Ecto neural progenitor cell (in vitro differentiated cells): ENCODE results near the gene PRR7.

Source experiments
- DNase-seq: peaks from one replicate; pipeline ENCODE4 v3.0.0-alpha.2; 2018; ENCODE audit warnings: low spot score

The PRR7 gene

DNA sequence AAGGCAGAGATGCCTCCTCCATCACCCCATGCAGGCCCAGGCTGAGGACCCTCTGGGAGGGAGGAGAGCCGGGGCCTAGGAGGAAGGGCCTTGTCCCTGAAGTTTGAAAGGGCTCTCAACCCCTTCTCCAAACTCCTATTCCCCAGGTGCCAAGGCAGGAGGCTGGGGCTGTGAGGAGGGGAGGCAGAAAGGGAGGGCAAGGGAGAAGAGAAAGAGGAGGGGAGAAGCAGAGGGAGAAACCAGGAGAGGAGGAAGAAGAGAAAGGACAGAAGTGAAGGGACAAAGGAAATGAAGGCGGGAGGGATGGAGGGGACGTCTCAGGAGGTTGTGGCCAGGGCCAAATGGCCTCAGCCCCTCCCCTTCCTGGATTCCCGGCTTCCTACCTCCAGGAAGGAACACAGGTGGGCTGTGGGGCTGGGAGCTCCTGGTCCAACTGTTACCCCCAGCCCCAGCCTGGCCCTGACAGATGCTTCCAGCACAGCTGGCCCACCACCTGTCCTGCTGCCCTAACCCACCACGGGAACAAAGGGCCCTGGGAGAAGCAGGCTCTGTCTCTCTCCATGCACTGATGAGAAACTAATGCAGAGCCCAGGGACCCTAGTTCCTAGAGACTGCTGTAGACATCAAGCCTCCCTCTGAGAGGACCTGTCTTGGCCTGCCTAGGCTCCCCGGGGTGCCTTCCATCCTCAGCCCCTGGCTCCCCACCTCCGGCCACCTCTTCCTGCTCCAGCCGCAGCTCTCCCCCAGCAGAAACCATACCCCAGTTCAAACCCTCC, 23.3 kb downstream of the PRR7 start:
- DNase-seq: no peak

DNA sequence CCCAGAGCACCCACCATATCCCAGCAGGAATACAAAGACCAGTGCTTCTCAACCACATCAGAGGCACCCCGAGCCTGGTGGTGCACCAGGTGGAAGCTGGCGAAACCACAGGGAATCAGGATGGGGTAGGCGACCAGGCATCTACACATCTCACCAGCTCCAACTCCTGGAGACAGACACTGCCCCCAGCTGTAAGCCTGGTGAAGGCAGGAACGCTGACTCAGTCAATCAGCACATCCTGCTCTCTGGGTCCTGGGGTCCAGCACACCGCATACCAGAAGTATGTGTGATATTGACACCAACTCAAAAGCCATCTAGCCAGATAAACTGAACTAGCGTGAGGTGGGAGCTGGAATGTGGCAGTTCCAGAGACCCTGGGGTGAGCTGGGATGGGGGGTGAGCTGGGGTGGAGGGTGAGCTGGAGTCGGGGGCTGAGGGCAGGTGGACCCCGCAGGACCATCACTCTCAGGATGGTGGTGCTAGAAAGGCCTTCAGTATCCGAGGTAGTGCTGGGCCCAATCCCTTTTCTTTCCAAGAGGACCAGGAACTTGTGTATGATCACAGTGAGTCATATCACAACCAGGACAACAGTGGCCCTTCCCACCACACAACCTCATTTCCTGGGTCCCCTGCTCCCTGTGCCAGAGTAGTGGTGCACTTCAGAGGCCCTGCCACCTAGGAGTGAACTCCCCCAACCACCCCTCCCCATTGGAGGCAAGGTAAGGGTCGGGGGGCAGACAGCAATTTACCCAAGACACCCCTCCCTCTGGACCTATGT, 24.3 kb downstream of the PRR7 start:
- DNase-seq: no peak

DNA sequence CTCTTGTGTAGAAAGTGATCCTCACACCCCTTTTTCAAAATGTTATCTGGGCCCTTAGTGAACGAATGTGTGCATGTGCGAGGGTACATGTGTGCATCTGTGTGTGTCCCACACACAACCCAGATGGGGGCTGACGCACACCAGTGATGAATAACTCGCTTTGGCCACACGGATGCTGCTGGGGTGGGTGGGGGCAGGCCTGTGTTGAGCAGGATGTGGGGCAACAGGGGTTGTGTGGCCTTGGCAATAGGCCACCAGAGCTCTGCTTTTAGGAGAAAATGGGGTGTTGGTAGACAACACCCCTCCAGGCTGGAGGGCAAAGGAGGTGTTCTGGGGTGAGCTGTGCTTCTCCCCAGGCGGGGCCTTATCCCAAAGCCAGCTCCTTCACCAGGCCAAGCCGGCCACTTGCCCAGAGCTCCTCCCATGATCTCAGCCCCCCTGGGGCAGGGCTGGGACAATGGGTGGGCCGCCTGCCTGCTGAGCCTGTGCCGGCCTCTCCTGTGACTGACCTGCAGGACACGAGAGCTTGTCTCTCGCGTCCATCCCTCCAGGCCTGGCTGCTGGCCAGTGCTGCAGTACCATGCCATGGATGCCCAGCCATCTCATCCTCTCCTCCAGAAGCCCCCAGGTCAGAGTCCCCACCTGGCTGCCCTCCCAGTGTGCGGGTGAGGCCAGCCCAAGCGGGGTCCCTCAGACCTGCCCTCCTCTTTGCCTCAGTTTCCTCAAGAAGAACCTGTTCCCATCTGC, 25.2 kb downstream of the PRR7 start:
- DNase-seq: peak; percentile 58

DNA sequence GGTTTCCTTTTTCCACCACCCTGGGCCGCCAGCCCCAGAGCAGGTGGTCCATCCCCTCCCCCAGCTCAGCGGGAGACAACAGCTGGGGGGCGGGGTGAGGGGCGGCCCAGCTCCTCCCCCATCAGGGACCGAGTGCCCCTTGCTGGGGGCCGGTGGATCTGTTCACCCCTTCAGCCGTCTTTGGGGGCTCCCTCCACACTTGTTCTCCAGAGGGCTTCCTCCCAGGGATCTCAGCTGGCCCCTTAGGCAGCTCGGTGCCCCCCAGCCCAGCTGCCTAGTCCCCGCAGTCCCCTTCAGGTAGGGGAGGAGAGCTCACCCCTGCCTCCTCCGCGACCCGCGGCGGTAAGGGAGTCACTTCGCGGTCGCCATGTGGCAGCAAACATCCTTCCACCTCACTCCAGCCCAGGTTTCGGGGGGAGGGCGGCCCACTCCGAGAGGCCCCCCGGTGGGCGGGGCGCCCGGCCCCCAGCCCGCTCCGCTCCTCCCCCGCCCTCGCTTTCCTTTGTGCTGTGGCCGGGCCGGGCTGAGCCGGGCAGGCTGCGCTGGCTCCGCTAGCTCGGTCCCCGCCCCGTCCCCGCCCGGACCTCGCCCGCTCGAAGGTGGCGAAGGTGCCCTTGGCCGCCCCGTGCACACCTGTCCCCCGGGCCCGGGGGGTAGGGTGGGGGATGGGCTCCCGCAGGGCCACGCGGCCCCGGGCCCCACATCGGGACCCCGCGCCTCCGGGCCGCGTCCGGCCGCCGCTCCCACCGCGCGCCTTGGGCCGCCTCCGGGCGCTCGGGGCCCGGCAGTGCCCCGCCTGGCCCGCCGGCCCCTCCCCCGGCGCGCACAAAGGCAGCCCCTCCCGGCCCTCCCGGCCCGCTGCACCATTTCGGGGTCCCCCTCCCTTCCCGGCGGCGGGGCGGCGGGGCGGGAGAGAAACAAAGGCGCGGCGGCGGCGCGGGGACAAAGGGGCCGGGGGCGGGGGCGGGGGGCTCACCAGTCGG, 26.1 kb downstream of the PRR7 start:
- DNase-seq: peak; percentile 76

DNA sequence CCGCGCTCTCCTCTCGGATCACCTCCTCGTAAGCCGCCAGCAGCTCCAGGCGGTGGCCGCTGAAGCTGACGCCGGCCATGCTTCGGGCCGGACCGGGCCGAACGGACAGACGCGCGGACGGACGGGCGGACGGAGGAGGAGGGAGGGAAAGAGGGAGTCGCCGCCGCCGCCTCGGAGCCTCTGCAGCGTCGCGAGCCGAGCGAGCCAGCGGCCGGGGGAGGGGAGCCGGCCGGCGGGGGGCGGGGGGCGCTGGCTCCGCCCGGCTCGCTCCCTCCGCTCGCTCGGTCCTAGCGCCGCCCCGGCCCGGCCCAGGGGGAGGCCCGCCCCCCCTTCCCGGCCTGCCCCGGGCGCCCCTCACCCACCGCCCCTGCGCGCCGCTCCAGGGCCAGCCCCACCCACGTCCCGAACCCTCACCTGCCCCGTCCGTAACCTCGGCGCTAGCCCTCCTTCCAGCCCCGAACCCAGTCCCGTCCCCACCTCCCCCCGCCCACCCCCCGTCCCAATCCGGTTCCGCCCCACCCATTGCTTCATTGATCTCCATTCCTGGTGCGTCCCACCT, 26.9 kb downstream of the PRR7 start, which contains the start of gene DBN1:
DBN1 (minus strand) TSS at position 192 of the 559 bp plus-strand sequence; CDS start at position 79, 113 bp downstream.
- DNase-seq: peak; percentile 80

DNA sequence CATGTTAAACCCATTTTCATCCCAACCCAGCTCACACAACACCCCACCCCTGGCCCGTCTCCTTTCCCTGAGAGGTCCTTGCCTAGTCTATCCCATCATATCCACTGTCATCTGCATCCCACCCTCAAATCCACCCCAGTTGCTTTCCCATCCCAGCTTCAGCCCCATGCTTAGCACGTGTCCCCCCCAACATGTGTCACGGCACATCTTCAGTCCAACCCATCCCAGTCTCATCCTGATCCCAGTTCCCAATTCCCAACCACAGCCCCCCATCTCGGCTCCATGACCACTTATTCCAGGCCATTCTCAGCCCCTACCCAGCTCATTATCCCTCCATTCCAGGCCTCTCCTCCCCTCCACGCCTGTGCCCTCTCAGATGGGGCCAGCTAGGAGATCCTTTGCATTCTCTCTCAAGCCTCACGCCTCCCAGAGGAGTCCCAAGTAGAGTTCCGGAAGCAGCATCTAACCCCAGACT, 27.4 kb downstream of the PRR7 start:
- DNase-seq: peak; percentile 58

DNA sequence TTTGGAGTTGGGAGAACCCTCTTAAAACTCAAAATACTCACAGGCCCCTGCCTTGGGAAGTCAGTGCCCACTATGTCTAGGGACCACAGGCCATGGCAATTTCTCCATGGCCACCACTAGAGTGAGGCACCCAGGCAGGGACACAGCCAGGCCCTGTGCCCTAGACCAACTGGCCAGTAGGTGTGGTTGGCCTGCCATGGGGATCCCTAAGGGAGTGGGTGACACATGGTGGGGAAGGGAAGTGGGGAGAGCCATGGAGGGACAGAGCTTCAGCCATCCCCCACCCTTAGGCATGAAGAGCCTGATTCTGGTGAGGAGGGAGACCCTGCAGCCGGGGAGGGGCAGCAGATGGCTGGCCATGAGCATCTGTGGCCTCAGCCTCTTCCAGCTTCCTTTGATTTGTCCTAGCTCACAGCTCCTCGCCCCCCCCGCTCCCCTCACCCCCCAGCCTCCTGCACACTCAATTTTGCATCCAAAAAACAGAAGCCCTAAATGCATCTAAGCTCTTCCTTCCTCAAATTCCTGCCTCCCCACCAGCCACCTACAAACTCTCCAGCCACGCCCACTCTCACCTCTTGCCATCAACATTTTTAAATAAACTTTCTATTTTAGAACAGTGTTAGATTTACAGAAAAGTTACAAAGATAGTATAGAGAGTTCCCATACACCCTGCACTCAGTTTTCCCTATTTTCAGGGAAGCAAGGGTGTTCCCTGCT, 28.4 kb downstream of the PRR7 start:
- no peak for DNase-seq

DNA sequence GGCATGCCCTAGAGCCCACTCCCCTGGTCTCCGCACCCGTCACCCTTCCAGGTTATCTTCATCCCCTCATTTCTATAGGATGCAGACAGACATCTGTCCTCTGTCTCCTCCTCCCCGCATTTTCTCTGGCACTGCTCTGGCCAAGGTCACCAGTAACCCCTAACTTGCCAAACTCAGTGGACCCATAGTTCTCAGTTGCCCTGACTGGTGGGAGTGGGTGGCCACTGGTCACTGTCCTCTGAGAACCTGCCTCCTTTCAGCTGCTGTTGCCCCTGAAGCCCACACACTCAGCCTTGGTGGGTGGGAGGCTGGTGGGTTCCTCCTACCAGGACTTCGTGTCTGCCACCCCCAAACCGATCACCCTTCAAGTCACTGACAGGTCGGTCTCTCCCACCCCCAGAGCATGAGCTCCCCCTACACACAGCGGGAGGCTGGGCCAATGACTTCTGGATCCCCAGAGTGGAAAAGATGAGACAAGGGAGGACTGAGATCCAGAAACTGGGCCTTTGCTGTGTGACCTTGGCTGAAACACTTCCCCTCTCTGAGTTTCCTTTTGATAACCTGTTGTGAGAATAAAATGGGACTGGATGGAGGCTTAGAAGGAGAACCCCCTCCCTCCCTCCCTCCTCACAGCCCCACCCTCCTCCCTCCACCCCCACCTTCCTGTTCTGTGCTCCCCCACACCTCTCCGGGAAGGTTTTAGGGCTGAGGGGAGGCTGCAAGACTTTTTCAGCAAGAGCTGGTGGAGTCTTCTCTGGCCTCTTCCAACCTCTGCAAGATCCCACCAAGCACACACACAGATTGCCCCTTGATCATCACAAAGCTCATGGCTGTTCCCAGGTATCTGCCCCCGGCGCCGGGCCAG, 29.2 kb downstream of the PRR7 start:
- DNase-seq: no peak

DNA sequence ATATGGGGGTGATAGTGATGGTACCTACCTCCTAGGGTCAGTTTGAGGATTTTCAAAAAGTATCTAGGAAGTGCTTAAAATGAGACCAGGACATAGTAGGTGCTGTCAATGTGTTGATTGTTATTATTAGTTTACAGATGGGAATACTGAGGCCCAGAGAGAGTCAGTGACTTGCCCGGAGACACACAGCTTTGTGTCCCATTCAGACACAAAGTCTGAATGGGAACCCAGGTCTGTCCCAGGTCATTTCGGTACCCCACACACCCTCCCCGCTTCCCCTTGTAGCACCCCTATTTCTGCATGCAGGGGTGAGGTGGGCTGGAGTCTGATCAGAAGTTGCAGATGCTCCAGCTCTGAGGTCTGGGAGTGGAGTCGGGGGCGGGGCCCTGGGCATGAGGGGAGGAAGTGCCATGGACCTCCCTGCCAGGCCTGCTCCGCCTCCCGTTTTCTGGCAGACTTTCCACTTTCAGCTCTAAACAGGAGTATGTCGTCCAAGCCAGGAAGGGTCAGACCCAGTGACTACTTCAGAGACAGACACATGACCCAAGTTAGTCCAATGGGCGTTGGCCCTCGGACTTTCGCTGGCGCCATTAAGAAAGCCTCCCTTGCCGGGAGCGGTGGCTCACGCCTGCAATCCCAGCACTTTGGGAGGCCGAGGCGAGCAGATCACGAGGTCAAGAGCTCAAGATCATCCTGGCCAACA, 30.1 kb downstream of the PRR7 start:
- no peak for DNase-seq

DNA sequence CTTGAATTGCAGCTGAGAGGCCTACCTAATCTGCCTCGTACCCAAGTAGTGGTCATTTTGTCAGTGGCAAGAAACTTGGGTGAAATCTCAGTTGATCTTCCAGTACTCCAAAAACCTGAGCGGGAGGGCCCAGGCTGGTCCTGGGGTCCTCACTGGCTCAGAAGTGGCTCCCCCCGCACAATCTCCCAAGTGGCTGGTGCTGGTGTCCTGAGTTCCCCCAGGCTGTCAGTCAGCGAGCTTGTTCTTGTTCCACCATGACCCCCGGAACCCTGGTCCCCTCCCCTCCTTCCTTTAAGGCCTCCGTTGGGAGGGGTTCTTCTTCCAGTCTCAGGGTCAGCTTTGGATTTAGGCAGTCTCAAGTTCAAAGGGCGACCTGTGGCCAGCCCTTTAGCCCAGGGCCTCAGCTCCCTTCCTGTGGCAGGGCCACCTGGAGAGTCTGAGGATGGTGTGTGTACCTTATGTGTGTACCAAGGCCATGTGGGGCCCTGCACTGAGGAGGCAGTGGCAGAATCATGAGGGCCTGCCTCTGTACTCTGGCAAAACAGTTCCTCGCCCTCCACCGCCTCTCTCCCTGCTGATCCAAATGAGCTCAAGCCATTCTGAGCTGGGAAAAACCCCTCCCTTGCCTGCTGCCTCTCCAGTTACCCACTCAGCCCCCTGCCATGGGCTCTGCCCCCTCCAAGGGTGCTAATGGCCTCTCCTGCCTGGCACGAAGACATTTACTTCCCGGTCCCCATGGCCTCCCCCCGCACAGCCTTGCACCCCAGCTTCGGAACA, 31.3 kb downstream of the PRR7 start:
- no peak for DNase-seq

DNA sequence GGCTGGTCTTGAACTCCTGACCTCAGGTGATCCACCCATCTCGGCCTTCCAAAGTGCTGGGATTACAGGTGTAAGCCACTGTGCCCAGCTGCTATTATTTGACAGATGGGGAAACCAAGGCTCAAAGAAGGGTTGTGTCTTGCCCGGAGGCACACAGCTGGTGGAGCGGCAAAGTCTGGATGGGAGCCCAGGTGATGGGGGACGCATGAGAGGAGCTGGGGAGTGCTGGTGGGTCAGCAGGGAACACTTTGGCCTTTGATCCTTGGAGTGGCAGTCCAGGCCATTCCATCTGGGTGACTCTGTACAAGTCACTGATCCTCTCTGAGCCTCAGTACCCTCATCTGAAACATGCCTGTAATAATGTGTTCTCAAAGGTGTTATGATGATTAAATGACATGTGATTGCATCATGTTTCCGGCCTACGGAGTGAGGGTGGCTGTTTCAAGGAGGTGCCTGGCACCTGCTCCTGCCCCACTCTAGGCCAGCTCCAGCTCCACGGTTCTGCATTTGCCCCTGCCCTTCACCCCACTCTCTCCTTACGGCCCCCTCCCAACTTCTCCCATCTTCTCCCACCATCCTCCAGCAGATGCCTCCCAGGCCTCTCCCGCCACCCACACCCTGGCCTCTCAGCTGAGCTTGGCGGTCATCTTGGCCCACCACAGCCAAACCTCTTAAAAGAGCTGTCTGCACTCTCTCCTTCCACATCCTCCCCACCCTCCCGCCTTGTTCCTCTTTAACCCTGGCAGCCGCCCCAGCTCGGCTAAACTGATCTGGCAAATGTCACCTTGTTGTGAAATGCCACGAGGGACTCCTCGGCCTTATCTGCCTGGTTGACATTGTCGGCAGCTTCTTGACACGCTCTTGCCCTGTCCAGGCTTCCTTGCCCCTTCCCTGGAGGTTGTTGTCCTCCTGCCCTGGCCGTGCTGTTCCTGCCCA, 32.4 kb downstream of the PRR7 start:
- no peak for DNase-seq

DNA sequence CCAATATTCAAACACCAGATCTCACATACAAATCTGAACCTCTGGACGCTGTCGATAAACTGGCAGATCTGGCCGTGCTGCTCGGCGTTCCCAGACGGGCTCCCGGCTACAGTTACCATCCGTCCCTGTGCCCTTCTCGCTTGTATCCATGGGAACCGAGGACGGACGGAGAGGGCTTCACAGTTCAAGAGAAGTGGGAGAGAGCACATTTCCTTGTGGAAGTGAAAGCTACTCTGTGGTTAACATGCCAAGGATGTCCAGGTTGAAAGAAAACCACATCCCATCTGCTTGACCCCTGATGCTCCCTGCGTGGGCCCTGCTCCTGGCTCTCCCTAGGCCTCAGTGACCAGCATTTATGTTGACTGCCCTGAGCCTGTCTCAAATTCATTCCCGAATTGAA, 33.2 kb downstream of the PRR7 start:
- DNase-seq: no peak

DNA sequence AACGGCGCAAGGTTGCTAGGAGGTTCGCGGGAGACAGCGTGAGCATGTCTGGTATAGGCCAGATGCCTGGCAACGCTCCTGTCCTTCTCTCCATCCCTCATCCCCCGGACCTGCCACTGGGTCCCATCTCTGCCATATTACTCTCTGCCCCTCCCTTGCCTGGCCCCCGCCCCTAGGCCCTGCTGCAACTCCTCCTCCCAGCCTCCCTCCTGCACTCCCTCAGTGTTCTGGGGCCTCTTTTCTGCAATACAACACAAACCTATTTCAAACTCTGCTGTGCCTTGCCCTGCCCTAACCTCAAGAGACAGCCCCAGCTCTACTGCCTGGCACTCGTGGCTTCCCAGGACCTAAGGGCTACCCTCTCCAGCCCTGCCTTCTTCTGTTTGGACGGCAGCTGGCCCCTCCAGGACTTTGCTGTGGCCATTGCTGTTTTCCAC, 35.8 kb downstream of the PRR7 start:
- DNase-seq: no peak

DNA sequence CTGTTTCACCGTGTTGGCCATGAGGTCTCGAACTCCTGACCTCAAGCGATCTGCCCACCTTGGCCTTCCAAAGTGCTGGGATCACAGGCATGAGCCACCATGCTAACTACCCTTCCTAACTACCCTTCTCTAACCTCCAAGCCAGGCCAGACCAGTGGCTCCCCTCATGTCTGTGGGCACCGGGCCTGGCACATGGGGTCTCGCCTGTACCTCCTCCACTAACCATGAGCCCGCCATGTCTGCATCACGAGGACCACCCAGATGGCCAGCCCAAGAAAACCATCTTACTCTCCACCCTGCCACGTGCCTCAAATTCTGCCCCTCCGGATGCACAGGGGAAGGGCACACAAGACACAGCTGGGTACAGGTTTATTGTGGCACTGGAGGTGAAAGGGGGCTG, 36.4 kb downstream of the PRR7 start:
- DNase-seq: no peak

DNA sequence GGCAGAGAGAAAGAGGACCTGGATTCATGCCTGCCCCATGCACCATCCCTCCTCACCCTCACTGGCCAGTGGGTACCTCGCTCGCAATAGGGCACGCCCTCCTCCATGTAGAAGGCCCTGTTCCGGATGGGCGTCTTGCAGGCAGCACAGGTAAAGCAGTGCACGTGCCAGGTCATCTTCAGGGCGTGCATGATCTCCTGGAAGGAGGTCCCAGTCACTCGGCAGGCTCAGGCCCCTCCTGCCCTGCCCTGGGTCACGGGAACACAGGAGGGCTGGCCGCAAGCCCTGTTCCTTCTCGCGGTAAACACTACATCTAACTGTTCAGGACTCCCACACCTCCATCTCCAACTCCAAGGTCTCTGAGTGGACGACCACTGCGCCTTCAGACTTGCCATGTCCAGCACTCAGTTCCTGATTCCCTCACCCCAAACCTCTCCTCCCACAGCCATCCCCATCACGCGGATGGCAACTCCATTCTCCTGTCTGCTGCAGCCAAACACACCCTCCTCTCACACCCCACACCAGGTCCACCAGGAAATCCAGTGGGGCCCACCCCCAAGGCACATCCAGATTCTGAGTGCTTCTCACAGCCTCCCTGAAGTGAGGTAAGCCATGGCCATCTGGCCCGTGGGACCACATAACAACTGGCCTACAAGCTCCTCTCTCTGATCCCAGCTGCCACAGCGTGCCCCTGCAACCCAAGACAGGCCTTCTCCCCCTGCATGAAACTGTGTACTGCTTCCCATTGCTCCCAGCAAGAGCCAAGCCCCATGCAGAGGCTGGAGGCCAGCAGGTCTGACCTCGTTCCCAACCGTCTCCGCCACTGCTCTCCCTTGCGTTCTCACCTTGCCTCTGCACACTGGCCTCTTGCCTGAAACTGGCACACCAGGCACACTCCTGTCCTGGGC, 37.6 kb downstream of the PRR7 start:
- no peak for DNase-seq
